Effector memory CD4-positive, alpha-beta T cell (primary cell): ENCODE data around the gene IL17C.

Experiments used
- DNase-seq, 3 donors: peaks; one replicate each; pipeline ENCODE4 v3.0.0-alpha.2; 2020
- H3K27ac ChIP-seq: 2 replicates; pipeline ENCODE4 v1.7.0; 2013; ENCODE audit warnings: mild to moderate bottlenecking, low read length, moderate library complexity; ENCODE audit not compliant: insufficient read depth, poor library complexity, severe bottlenecking
- H3K27me3 ChIP-seq: replicated peaks from 2 replicates; pipeline ENCODE4 v1.7.0; 2013; ENCODE audit warnings: mild to moderate bottlenecking, low read length; ENCODE audit not compliant: insufficient read depth, control insufficient read depth, poor library complexity, severe bottlenecking
- H3K36me3 ChIP-seq: 2 replicates; pipeline ENCODE4 v1.7.0; 2013; ENCODE audit warnings: mild to moderate bottlenecking, low read length, moderate library complexity; ENCODE audit not compliant: control insufficient read depth, insufficient read depth
- H3K4me1 ChIP-seq: 2 replicates; pipeline ENCODE4 v1.7.0; 2013; ENCODE audit warnings: low read length, mild to moderate bottlenecking; ENCODE audit not compliant: control insufficient read depth, insufficient read depth, poor library complexity, severe bottlenecking
- H3K4me3 ChIP-seq: 2 replicates; pipeline ENCODE4 v1.7.0; 2013; ENCODE audit warnings: low read length, low read depth, mild to moderate bottlenecking; ENCODE audit not compliant: insufficient read depth, poor library complexity, severe bottlenecking
- H3K9me3 ChIP-seq: 2 replicates; pipeline ENCODE4 v1.7.0; 2013; ENCODE audit warnings: mild to moderate bottlenecking, low read length, moderate library complexity; ENCODE audit not compliant: control insufficient read depth

The IL17C gene

DNA sequence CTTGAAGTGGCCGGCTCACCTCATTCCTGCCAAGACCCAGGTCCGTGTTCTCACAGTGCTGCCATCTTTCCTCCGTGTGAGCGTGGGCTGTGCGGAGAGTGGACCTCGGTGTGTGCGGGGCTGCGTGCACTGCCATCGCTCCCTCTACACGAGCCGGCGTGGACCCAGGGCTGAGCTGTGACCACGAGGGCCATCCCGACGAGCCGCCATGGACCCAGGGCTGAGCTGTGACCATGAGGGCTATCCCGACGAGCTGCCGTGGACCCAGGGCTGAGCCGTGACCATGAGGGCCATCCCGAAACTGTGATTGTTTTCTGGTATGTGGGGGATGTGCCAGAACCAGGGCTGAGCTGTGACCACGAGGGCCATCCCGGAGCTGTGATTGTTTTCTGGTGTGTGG lies 33.4 kb downstream of the IL17C start:
- H3K4me1 ChIP-seq = no peaks in the 10 kb centered on the region
- H3K4me3 ChIP-seq = no peak overlapping the region
- no peak overlapping the region for H3K27ac ChIP-seq
- H3K36me3 ChIP-seq = peaks cover 7% of the 10 kb centered on the region
- no peaks in the 10 kb centered on the region for H3K9me3 ChIP-seq
- no peaks in the 10 kb centered on the region for H3K27me3 ChIP-seq
- no peak for DNase-seq

DNA sequence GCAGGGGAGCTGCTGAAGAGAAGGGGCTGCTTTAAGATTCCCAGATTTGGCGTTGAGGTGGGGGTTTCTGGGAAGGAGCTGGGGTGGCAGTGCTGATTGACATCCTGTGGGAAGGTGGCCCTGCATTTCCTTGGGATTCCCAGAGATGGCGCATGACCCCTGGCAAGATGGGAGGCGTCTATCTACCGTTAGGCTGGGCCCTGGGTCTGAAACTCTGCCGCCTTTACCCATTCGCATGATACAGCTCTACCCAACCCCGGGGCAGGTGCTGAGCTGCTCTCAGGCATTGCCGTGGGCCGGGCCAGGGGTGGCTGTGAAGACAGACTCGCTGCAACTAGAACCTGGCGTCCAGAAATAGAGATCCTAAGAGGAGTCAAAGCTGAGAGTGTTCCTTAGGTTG lies 34.4 kb downstream of the IL17C start:
- H3K27me3 ChIP-seq = no peaks in the 10 kb centered on the region
- DNase-seq = no peak
- H3K4me1 ChIP-seq = no peaks in the 10 kb centered on the region
- H3K36me3 ChIP-seq = peaks cover 16% of the 10 kb centered on the region
- no peaks in the 10 kb centered on the region for H3K9me3 ChIP-seq
- no peak overlapping the region for H3K27ac ChIP-seq
- H3K4me3 ChIP-seq = no peak overlapping the region

DNA sequence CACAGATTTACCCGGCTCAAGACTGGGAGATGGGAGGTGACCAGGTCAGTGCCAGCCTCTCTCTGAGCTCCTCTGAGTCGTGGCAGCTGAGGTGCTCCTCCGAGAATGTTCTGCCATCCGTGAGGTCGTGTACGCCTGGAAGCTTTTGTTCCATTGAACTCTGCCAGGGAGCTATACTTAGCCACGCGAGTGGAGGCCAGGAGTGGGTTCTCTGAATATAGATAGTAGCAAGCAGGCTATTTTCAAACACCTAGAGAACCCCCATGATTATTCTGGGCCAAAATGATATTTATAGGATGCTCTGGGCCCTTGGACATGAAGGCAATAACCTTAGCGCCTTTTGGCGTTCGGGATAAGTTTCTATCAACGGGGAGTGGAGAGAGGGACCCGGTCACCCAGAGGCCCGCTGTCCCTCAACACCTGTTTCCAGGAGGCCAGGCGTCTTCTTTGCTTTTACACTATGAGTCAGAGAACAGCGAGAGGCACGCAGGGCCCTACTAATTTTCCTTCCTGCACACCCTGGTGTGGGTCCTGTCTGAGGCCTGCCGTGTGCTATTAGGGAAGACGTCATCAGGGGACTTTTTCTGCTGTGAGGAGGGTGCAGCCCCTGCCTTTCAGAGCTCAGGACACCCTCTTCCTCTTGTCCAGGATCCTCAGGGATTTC lies 35.5 kb downstream of the IL17C start:
- H3K4me1 ChIP-seq = no peaks in the 10 kb centered on the region
- no peak for DNase-seq
- H3K27ac ChIP-seq = no peak overlapping the region
- H3K27me3 ChIP-seq = no peaks in the 10 kb centered on the region
- peaks cover 27% of the 10 kb centered on the region for H3K36me3 ChIP-seq
- no peaks in the 10 kb centered on the region for H3K9me3 ChIP-seq
- no peak overlapping the region for H3K4me3 ChIP-seq

DNA sequence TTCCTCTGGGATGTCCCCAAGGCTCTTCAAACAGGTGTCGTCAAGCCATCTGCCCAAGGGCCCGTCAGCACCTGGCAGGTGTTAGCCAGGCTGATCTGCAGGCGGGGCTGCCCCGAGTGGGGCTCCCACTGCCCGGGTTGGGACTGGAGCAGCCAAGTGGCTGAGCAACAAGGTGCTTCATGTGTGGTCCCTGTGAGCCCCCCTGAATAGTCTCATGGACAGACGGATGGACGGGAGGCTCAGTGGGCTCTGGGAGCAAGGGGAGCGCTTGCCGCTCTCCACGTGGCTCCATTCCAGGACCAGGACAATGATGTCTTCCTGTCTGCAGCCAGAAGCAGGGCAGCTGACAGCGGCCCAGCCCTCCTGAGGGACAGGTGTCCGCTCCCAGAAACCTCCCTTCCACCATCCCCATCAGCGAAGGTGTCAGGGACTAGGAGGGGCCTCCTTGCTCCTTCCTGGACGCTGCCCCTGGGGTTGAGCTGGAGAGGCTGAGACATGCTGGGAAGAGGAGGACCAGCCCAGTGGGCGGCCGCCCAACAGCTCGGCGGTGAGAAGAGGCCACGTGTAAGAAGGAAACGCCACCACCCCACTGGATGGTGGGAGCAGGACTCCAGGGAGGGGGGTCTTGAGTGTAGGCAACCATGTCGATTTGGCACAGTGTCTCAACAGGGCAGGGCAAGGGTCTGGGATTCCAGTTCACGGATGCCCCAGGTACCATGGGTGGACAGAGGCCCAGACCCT lies 38.3 kb downstream of the IL17C start:
- H3K27ac ChIP-seq = no peak overlapping the region
- H3K36me3 ChIP-seq = peaks cover 39% of the 10 kb centered on the region
- no peaks in the 10 kb centered on the region for H3K27me3 ChIP-seq
- H3K4me1 ChIP-seq = peaks cover 12% of the 10 kb centered on the region
- no peak for DNase-seq
- no peak overlapping the region for H3K4me3 ChIP-seq
- no peaks in the 10 kb centered on the region for H3K9me3 ChIP-seq

DNA sequence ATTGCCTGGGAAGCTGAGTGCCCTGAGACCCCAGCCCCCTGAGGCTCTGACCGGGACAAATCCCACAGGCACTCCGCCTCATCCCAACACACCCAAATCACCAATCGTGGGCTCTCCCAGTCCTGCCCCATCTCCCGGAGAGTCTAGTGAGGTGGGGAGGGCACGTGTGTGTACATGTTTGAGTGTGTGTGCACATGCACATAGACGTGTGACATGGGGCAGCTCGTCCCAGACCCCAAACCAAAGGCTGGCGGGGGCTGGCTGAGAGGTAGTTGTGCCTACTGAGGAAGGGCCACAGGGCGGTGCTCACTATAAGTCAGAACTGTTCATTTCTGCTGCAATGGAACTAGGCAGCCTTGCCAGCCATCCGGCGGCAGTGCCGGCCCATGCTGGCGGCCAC lies 39.3 kb downstream of the IL17C start:
- Histone ChIP-seq H3K27me3 (no peaks in the 10 kb centered on the region), H3K36me3 (peaks cover 39% of the 10 kb centered on the region), H3K4me3 (no peak overlapping the region), H3K4me1 (peaks cover 20% of the 10 kb centered on the region), H3K9me3 (no peaks in the 10 kb centered on the region), H3K27ac (no peak overlapping the region)
- DNase-seq = no peak

DNA sequence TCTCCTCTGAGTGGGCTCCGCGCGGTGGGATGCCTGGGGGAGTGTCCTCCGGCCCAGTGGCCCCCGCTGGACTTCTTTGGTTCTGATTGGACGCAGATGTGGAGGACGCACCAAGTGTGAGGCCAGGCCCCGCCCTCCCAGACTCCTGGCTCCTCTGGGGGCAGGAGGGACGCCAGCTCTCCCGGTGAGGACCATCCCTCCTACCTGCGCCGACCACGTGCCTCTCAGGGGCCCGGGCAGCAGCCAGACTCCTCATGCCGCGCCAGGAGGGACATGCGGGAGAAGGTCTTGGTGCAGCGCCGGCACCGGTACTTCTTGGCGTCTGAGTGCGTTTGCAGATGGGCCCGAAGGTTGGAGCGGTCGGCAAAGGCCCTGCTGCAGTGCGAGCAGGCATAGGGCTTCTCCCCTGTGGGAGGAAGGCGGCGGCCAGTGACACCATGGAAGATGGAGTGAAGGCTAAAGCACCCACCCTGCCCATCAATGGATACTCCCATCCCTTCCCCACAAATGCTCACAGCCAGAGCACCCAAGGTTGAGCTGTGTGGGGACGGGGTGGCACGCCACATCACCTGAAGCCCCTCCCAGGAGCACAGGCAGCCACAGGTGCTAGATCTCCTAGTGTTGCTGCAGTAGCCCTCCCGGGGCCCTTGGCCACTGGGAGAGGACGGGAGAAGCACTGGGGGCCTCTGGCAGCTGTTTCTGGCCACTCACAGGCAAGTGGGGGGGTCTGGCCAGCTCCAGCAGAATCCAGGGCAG lies 40.0 kb downstream of the IL17C start:
- H3K27ac ChIP-seq = no peak overlapping the region
- no peaks in the 10 kb centered on the region for H3K27me3 ChIP-seq
- peaks cover 20% of the 10 kb centered on the region for H3K4me1 ChIP-seq
- no peak overlapping the region for H3K4me3 ChIP-seq
- DNase-seq = no peak
- peaks cover 39% of the 10 kb centered on the region for H3K36me3 ChIP-seq
- no peaks in the 10 kb centered on the region for H3K9me3 ChIP-seq

DNA sequence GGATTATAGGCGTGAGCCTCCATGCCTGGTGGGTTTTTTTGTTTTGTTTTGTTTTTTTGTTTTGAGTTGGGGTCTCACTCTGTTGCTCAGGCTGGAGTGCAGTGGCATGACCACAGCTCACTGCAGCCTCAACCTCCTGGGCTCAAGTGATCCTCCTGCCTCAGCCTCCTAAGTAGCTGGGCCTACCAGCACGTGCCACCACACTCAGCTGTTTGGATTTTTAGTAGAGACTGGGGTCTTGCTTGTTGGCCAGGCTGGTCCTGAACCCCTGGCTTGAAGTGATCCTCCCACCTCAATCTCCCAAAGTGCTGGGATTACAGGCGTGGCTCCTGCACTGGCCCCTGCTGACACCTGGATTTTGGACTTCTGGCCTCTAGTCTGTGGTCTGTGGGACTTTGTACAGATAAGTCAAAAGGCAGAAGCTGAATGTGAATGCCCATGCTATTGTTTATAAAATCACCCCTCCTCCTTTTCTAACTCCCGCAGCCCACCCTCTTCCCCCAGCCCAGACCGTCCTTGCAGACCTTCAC lies 42.2 kb downstream of the IL17C start:
- Histone ChIP-seq H3K27me3 (no peaks in the 10 kb centered on the region), H3K9me3 (no peaks in the 10 kb centered on the region), H3K36me3 (peaks cover 43% of the 10 kb centered on the region), H3K4me1 (peaks cover 34% of the 10 kb centered on the region), H3K27ac (no peak overlapping the region), H3K4me3 (no peak overlapping the region)
- DNase-seq = no peak

DNA sequence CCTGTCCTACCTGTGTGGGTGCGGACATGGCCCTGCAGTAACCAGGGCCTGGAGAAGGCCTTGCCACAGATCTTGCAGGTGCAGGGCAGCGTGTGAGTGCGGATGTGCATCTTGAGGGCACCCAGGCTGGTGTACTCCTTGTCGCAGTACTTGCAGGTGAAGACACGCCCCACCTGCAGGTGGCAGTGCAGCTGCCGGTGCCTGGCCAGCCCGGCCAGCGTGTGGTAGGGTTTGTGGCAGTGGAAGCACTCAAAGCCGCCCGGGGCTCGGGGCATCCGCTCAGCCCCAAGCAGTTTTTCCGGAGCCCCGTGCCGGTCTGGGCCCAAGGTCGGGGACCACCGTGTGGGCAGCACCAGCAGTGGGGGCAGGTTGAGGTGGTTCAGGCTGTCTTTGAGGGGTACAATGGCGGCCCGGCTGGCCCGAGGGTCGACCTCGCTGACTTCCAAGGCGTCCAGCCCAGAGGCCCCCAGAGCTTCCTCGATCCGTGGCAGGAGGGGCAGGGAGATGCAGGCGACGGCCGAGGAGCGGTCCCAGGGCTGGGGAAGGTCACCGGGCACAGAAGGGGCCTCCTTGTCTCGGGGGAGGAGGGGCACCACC lies 42.8 kb downstream of the IL17C start:
- Histone ChIP-seq H3K27ac (peak overlapping the region; percentile 45), H3K4me1 (peaks cover 36% of the 10 kb centered on the region), H3K36me3 (peaks cover 43% of the 10 kb centered on the region), H3K4me3 (peak overlapping the region; percentile 18), H3K9me3 (no peaks in the 10 kb centered on the region), H3K27me3 (no peaks in the 10 kb centered on the region)
- DNase-seq = no peak

DNA sequence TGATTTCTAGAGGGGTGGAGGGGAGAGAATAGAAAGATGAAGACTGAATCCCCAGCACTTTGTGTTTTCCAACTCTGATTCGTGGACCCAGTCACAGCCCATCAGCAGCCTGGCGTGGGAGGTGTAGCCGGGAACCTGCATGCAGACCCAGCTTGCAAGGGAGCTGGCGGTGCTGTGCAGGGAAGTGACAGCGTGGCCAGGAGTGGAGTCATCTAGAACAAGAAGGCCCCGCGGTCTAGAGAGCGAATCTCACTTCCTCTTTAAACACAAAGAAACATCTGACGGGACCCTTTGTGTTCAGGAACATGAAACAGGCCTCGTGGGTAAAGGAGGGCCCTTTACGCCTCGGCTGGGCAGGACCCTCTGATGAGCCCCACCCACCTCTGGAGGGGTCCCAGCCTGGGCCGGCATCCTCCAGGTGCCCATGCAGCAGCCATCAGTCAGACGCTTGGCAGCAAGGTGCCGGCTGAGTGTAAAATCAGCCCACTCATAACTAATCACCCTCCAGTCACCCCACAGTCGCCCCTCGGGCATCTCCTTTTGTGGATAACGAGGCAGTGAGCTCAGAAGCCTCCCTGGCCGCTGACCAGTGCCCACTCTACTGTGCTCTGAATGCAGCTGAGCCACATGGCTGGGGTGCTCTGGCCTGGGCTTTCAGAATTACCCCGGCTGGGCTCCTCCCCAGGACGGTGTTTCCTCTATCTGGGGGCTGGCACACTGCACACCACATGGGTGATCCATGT lies 43.5 kb downstream of the IL17C start:
- no peaks in the 10 kb centered on the region for H3K27me3 ChIP-seq
- DNase-seq = peak in 1 of 3 donors; percentile 45
- peak overlapping the region; percentile 18 for H3K4me3 ChIP-seq
- peaks cover 39% of the 10 kb centered on the region for H3K4me1 ChIP-seq
- H3K36me3 ChIP-seq = peaks cover 36% of the 10 kb centered on the region
- H3K9me3 ChIP-seq = no peaks in the 10 kb centered on the region
- H3K27ac ChIP-seq = peak overlapping the region; percentile 63
